A549 (cell line): ENCODE measurements around the gene RUNX2.

Source experiments
- EP300 ChIP-seq, 2 experiments: fragments of >200 bp; sonication (Bioruptor Twin); formaldehyde crosslinking; IDR thresholded peaks; 2 replicates in 1 of 2; 3 replicates in 1 of 2; pipeline ENCODE4 v1.6.1; 2016 to 2017
- KDM1A ChIP-seq: fragments of 200-600 bp; sonication (generic); IDR thresholded peaks from 2 replicates; pipeline ENCODE4 v1.6.1; 2016; ENCODE audit warnings: low read depth, mild to moderate bottlenecking
- POLR2A ChIP-seq: IDR thresholded peaks from 2 replicates; pipeline ENCODE4 v1.6.1; 2012; ENCODE audit warnings: mild to moderate bottlenecking, low read length
- RAD21 ChIP-seq, 2 experiments: fragments of >200 bp in 1 of 2; sonication (Bioruptor Twin) in 1 of 2; formaldehyde crosslinking in 1 of 2; IDR thresholded peaks in 1 of 2; conservative IDR thresholded peaks in 1 of 2; 2 replicates in 1 of 2; 3 replicates in 1 of 2; pipeline ENCODE4 v1.6.1; 2012 to 2018; ENCODE audit warnings: inconsistent platforms in 1 of 2
- TF ChIP-seq, protein P1 (sequence below): fragments of >200 bp; sonication (Bioruptor Twin); formaldehyde crosslinking; IDR thresholded peaks from 3 replicates; pipeline ENCODE4 v1.5.1; 2016

- TF ChIP-seq KDM1A (no peak), POLR2A (no peak), EP300 (IDR thresholded peaks at IDR 0.05) (no peak), RAD21 (conservative IDR thresholded peaks at IDR 0.05 in 1 of 2, IDR thresholded peaks at IDR 0.05 in 1 of 2) (no peak)
- TF ChIP-seq, protein P1, sequence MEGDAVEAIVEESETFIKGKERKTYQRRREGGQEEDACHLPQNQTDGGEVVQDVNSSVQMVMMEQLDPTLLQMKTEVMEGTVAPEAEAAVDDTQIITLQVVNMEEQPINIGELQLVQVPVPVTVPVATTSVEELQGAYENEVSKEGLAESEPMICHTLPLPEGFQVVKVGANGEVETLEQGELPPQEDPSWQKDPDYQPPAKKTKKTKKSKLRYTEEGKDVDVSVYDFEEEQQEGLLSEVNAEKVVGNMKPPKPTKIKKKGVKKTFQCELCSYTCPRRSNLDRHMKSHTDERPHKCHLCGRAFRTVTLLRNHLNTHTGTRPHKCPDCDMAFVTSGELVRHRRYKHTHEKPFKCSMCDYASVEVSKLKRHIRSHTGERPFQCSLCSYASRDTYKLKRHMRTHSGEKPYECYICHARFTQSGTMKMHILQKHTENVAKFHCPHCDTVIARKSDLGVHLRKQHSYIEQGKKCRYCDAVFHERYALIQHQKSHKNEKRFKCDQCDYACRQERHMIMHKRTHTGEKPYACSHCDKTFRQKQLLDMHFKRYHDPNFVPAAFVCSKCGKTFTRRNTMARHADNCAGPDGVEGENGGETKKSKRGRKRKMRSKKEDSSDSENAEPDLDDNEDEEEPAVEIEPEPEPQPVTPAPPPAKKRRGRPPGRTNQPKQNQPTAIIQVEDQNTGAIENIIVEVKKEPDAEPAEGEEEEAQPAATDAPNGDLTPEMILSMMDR, result no peak
These were observed 174.3 kb downstream of the RUNX2 start for GRCh38 chr6:45502456-45502855.
